ENCODE data around the gene NACC2. TPM values are rescaled to one million over a fixed set of nuclear protein-coding genes. Genes with fewer than 3 reads are reported as not detected.
"Not testable (repeated sequence)": the region's sequence is repeated elsewhere in the genome, so short reads cannot be mapped to it uniquely, and the experiment has no call there.

Gene NACC2
- total and polyA plus RNA-seq, 10 of the 15 experiments (the other 5 are each of a cell fraction or from before 2014, with no cell fraction given) = 0.66 to 14.7 (median 3.5) TPM

DNA sequence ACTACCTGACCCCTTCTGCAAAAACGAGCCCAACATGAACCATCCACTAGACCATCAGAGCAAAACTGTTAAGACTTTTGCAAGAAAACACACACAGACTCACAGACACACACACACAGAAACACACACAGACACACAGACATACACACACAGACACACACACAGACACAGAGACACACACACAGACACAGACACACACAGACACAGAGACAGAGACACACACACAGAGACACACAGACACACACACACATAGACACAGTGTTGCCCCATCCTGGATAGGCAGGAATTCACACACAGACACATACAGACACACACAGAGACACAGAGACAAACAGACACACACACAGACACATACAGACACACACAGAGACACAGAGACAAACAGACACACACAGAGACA lies 52.5 kb downstream of the NACC2 start (continued):
- TF ChIP-seq, protein P1, sequence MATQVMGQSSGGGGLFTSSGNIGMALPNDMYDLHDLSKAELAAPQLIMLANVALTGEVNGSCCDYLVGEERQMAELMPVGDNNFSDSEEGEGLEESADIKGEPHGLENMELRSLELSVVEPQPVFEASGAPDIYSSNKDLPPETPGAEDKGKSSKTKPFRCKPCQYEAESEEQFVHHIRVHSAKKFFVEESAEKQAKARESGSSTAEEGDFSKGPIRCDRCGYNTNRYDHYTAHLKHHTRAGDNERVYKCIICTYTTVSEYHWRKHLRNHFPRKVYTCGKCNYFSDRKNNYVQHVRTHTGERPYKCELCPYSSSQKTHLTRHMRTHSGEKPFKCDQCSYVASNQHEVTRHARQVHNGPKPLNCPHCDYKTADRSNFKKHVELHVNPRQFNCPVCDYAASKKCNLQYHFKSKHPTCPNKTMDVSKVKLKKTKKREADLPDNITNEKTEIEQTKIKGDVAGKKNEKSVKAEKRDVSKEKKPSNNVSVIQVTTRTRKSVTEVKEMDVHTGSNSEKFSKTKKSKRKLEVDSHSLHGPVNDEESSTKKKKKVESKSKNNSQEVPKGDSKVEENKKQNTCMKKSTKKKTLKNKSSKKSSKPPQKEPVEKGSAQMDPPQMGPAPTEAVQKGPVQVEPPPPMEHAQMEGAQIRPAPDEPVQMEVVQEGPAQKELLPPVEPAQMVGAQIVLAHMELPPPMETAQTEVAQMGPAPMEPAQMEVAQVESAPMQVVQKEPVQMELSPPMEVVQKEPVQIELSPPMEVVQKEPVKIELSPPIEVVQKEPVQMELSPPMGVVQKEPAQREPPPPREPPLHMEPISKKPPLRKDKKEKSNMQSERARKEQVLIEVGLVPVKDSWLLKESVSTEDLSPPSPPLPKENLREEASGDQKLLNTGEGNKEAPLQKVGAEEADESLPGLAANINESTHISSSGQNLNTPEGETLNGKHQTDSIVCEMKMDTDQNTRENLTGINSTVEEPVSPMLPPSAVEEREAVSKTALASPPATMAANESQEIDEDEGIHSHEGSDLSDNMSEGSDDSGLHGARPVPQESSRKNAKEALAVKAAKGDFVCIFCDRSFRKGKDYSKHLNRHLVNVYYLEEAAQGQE (IDR thresholded peaks at IDR 0.05; ENCODE audit: low read depth, low read length) = no peak
- TF ChIP-seq KDM1A (IDR thresholded peaks at IDR 0.05; ENCODE audit: borderline replicate concordance) (no peak), PAX5 (IDR thresholded peaks at IDR 0.05; ENCODE audit: borderline replicate concordance, low read depth, low read length) (no peak), RCOR1 (conservative IDR thresholded peaks at IDR 0.05; ENCODE audit: low read depth, low read length) (no peak), SUZ12 (IDR thresholded peaks at IDR 0.05; ENCODE audit: unreplicated experiment) (no peak), POLR2AphosphoS5 (IDR thresholded peaks at IDR 0.05; ENCODE audit: low read length) (no peak), BMI1 (IDR thresholded peaks at IDR 0.05; ENCODE audit: borderline replicate concordance) (no peak), PAX8 (IDR thresholded peaks at IDR 0.05) (no peak)
- TF ChIP-seq, protein P2, sequence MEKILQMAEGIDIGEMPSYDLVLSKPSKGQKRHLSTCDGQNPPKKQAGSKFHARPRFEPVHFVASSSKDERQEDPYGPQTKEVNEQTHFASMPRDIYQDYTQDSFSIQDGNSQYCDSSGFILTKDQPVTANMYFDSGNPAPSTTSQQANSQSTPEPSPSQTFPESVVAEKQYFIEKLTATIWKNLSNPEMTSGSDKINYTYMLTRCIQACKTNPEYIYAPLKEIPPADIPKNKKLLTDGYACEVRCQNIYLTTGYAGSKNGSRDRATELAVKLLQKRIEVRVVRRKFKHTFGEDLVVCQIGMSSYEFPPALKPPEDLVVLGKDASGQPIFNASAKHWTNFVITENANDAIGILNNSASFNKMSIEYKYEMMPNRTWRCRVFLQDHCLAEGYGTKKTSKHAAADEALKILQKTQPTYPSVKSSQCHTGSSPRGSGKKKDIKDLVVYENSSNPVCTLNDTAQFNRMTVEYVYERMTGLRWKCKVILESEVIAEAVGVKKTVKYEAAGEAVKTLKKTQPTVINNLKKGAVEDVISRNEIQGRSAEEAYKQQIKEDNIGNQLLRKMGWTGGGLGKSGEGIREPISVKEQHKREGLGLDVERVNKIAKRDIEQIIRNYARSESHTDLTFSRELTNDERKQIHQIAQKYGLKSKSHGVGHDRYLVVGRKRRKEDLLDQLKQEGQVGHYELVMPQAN (conservative IDR thresholded peaks at IDR 0.05) = no peak

DNA sequence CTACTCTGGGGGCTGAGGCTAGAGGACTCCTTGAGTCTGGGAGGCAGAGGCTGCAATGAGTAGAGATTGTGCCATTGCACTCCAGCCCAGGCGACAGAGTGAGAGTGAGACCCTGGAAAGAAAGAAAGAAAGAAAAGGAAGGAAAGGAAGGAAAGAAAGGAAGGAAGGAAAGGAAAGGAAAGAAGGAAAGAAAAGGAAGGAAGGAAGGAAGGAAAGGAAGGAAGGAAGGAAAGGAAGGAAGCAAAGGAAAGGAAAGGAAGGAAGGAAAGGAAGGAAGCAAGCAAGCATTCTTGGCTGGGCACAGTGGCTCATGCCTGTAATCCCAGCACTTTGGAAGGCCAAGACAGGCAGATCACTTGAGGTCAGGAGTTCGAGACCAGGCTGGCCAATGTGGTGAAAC lies 54.2 kb downstream of the NACC2 start:
- CTCF ChIA-PET; RAD21 ChIA-PET (ENCODE audit: unreplicated experiment); H3K4me1 ChIP-seq (ENCODE audit: control insufficient read depth, insufficient read depth, low read length); DNase-seq (ENCODE audit: low read depth, low spot score); FAIRE-seq; H3K36me3 ChIP-seq (ENCODE audit: control insufficient read depth in 2 of 2, insufficient read depth in 2 of 2, low read length in 1 of 2); H3K4me2 ChIP-seq (ENCODE audit: control insufficient read depth, insufficient read depth); H3K4me3 ChIP-seq; POLR2A ChIA-PET; intact Hi-C loops (cut with micrococcal nuclease; ENCODE audit: unreplicated experiment); H2AFZ ChIP-seq (ENCODE audit: control insufficient read depth, low read depth, low read length); H4K20me1 ChIP-seq (ENCODE audit: control insufficient read depth, insufficient read depth); BruUV-seq (replicated peaks); SMC1A ChIA-PET (ENCODE audit: uncharacterized antibody, unreplicated experiment); in situ Hi-C loops (cut with MboI); H3K27ac ChIP-seq (ENCODE audit: control insufficient read depth, insufficient read depth); H3K27me3 ChIP-seq (replicated peaks in 1 of 2; ENCODE audit: control insufficient read depth in 2 of 2, insufficient read depth in 2 of 2, low read length in 1 of 2); H3K79me2 ChIP-seq (ENCODE audit: control insufficient read depth, insufficient read depth, low read length); H3K9ac ChIP-seq (ENCODE audit: control insufficient read depth, insufficient read depth, low read length); H3K9me3 ChIP-seq (replicated peaks; ENCODE audit: control insufficient read depth, insufficient read depth, low read length); ATAC-seq: not testable (repeated sequence)
- WGBS (ENCODE audit: insufficient coverage, insufficient replicate concordance, low lambda C conversion rate, missing lambda C conversion rate) = 78% methylated on average over 2 of the region's 2 CpGs

All from GM12878 (cell line).